ENCODE results near the gene TPD52L1.

The TPD52L1 gene

GRCh38 chr6:125174626-125175025 is 21.1 kb downstream of the TPD52L1 start:
- DNase-seq, result no peak

GRCh38 chr6:125175466-125176048 is 22.0 kb downstream of the TPD52L1 start:
- no peak for DNase-seq

- DNase-seq, result no peak
Observed at GRCh38 chr6:125182237-125183008, 28.9 kb downstream of the TPD52L1 start.

- DNase-seq, result no peak
Observed at GRCh38 chr6:125183391-125183790, 29.8 kb downstream of the TPD52L1 start.

GRCh38 chr6:125188037-125188436 is 34.5 kb downstream of the TPD52L1 start:
- no peak for DNase-seq

GRCh38 chr6:125188594-125189203 is 35.1 kb downstream of the TPD52L1 start:
- DNase-seq, result no peak

- no peak for DNase-seq
Observed at GRCh38 chr6:125189494-125189893, 35.9 kb downstream of the TPD52L1 start.

- no peak for DNase-seq
Observed at GRCh38 chr6:125190667-125191066, 37.1 kb downstream of the TPD52L1 start.

GRCh38 chr6:125191916-125192609 is 38.5 kb downstream of the TPD52L1 start:
- DNase-seq, result peak in 9 of 56 donors; percentile 3 to 38 (median 19)

- DNase-seq, result no peak
Observed at GRCh38 chr6:125192610-125192930, 39.0 kb downstream of the TPD52L1 start.

- DNase-seq, result no peak
Observed at GRCh38 chr6:125193208-125193607, 39.6 kb downstream of the TPD52L1 start.

- DNase-seq, result no peak
Observed at GRCh38 chr6:125194941-125195340, 41.4 kb downstream of the TPD52L1 start.

- no peak for DNase-seq
Observed at GRCh38 chr6:125195526-125195925, 42.0 kb downstream of the TPD52L1 start.

GRCh38 chr6:125196613-125197012 is 43.0 kb downstream of the TPD52L1 start:
- no peak for DNase-seq

- peak in 16 of 56 donors; percentile 5 to 44 (median 15) for DNase-seq
Observed at GRCh38 chr6:125197795-125198269, 44.3 kb downstream of the TPD52L1 start.

- peak in 2 of 56 donors; percentile 15 to 36 for DNase-seq
Observed at GRCh38 chr6:125198398-125198937, 44.9 kb downstream of the TPD52L1 start.

GRCh38 chr6:125200941-125201340 is 47.4 kb downstream of the TPD52L1 start:
- no peak for DNase-seq

- DNase-seq, result peak in 5 of 56 donors; percentile 4 to 20 (median 10)
Observed at GRCh38 chr6:125201961-125202729, 48.6 kb downstream of the TPD52L1 start.

GRCh38 chr6:125203395-125203794 is 49.8 kb downstream of the TPD52L1 start:
- DNase-seq, result no peak

GRCh38 chr6:125205931-125206330 is 52.4 kb downstream of the TPD52L1 start:
- DNase-seq, result no peak

GRCh38 chr6:125206389-125206788 is 52.8 kb downstream of the TPD52L1 start:
- no peak for DNase-seq

All from amygdala (tissue), 56 donors.